HG03280 (cell line): ENCODE data around the gene TSPAN15.
"Not testable (repeated sequence)": the region's sequence is repeated elsewhere in the genome, so short reads cannot be mapped to it uniquely, and the experiment has no call there.

Experiments used
- ATAC-seq: cut with Tn5 transposase; IDR thresholded peaks from one replicate; pipeline ENCODE4 v1.9.1; 2021; ENCODE audit warnings: mild to moderate bottlenecking, moderate library complexity; ENCODE audit not compliant: unreplicated experiment

TSPAN15 gene

DNA sequence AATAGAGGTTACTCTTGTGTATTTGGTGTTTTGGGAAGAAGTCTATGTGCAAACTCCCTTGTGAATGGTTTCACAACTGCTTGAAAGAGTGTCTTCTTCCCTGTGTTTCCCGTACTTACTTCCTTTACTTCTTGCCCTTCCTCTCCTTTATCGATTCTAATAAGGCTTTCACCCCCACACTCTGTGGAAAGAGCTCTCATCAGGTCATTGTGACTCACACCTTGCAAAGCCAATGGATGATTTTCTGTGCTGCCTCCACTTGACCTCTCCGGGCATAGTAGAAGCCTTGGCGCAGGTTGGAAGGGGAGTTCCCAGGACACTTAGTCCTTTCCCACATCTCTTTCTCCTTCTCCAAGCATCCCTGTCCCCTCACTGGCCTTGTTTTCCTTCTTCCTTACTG lies 6.2 kb upstream of the TSPAN15 start:
- no peak for ATAC-seq

GRCh38 chr10:69446229-69446628 lies 5.0 kb upstream of the TSPAN15 start:
- ATAC-seq, result no peak

GRCh38 chr10:69446650-69447151 lies 4.6 kb upstream of the TSPAN15 start:
- ATAC-seq, result no peak

GRCh38 chr10:69449841-69450240 lies 1.4 kb upstream of the TSPAN15 start:
- peak; percentile 61 for ATAC-seq

GRCh38 chr10:69450395-69450794 lies 870 bp upstream of the TSPAN15 start:
- ATAC-seq, result not testable (repeated sequence)

DNA sequence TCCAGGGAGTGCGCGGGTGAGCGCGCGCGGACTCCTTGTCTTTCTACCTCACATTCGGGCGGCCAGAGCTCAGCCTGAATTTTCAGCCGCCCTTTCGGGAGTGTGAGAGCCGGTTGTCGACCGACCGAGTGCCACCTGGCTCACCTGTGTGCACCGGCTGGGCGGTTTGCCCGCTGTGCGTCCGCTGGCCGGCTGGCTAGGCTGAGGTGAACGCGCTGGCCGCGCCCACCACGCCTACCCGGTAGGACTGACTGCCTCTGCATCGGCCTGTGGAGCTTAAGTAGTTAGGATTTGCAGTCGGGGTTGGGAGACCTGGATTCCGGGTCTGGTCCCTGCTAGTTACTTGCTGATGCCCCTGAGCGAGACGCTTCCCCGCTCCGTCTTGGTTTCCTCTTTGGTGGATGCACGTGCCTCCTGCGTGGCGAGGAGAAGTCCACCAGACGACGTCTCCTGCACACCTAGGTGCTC lies 553 bp downstream of the TSPAN15 start:
- ATAC-seq, result no peak

- ATAC-seq, result no peak
Observed at GRCh38 chr10:69452676-69453415, 1.6 kb downstream of the TSPAN15 start.

DNA sequence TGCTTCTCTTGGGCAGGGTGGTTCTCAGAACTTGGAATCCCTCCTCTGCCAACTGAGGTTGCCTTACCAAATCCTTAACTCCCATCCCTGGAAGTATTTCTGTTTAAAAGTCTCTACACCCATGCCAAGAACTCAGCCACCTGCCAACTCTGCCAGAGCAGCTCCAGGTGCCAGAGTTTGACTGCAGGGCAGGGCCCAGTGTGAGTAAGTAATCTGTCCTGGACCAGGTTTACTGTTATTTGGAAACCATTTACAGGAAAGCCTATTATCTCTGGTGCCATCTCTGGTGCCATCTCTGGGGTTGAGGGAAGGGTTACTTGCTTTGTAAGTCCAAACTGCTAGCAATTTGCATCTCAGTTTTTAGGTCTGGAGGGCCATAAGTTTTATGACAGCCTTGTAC lies 2.5 kb downstream of the TSPAN15 start:
- ATAC-seq, result no peak

DNA sequence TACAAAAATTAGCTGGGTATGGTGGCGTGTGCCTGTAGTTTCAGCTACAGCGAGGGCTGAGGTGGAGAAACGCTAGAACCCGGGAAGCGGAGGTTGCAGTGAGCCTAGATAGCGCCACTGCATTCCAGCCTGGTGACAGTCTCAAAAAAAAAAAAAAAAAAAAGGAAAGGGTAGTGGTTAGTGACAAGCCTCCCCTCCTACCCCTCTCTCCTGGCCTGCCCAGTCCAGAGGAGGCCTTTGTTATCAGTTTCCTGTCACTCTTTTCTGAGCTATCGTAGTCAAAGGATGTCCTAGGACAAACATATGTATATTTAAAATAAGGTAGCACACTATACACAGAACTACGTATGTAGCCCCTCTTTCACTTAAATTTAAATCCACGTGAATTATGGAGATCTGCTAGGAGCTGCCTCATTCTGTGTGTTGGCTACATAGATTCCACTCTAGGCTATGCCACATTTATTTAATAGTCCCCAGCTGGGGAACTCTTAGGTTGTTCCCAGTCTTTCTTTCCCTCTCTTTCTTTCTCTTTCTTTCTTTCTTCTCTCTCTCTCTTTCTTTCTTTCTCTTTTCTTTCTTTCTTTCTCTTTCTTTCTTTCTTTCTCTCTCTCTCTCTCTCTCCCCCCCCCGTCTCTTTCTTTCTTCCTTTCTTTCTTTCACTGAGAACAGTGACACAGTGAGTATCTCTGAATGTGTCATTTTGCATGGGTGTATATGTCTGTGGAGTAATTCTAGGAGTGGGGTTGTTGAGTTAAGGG lies 3.9 kb downstream of the TSPAN15 start:
- ATAC-seq, result no peak

DNA sequence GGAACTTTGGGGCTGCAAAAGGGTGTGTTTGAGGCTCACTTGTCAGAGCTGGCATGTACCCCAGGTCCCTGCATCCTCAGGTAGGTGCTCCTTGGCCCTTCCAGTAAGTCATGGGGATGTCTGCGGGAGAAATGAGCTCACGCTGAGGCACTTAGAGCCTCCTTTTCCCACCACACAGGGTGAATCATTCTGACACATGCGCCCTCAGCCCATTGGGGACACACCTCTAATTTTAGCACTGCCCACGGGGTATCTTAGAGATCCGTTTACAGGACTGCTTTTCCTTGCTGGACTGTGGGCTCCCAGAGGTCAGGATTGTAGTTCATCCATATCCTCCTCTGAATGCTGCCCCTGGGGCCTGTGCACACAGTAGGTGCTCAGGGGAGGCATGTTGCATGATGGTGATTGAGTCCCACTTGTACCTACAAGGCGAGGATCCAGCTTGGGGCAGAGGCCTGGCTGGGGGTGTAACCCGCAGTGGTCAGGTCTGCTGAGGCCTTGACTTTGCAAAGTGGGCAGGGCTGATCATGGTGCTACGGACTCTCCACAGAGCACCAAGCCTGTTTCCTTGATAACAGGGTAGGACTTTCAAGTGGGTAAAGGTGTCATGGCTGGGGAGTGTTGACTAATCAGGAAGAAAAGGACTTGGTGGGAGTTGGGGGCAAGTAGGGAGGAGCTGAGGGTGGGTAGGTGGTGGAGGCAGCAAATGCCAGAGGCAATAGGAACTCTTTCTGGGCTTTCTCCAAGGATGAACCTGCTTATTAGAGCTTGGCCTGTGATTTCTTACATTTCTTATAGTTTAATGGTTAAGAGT lies 5.8 kb downstream of the TSPAN15 start:
- ATAC-seq, result no peak

DNA sequence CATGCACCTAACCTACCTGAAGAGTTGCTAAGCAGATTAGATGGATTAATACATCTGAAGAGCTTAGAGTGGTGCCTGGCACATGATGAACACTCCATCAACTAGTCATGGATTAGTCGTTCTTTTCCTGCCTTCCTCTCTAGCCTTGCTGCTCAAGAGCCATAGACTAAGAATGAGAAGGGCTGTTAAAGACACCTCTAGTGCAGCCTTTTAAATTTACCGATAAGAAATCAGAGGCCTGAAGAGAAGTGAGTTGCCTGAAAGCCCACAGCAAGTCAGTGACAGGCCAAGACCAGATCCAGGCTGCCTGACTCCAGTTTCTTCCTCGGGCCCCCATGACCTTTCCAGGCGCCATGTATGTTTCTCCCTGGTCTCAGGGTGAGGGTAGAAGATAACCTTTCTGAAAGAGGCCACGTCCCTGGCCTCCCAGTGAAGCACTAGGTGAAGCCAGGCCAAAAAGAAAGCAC lies 6.5 kb downstream of the TSPAN15 start:
- no peak for ATAC-seq

DNA sequence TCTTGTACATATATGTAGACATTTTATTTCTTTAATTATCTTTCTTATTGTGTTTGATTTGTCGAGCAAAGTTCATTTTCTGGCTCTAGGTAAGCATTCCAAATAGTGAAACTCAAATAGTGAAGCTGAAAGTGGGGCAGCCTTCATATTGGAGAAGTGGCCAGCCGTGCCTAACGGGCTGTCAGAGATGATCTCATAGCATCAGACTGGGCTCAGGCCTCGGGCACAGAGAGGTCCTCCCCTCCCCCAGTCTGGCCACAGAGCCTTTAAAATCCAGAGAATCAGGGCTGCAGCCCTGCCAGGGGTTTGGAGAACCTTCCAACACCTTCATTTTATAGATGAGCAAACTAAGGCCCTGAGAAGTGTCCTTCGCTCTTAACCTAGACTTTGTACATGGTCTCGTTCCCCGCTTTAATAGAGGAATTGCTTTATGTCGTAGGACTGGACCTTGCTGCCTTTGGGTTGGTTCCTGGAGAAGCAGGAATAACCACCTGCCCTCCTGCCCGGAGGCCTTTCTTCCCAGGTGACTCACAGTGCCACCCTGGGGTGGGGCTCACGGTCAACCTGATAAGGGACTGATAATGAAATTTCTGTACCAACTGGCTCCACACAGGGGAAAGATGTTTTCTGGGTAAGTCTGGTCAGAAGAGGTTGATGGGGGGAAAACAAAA lies 7.3 kb downstream of the TSPAN15 start:
- no peak for ATAC-seq

GRCh38 chr10:69459101-69459790 lies 8.0 kb downstream of the TSPAN15 start:
- no peak for ATAC-seq

DNA sequence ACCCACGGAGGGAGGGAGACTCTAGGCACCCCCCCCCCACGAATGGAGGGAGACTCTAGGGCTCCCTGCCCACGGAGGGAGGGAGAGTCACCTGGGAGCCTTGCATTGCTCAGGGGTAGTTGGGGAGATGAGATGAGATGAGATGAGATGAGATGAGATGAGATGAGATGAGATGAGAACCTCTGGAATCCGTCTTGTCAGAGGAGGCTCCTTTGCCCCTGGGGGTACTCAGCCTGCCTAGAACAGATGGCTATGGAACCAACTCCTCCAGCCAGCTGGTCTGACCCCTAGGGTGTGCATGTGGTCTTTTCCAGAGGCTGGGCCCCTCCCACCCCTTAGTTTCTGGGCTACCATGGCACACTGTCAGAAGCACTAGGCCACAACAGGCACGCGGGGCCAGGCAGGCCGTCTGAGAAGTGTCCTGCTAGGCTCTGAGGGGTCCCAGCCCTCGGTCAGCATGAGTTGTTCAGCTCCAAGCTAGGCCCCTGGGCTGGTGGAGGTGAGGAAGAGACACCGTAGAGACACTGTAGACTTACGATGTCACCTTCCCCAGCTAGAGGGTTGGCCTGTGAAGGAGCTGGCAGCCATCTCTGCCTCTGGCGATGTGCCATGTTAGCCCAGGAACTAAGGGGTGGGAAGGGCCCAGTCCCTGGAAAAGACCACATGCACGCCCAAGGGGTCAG lies 8.8 kb downstream of the TSPAN15 start:
- no peak for ATAC-seq

GRCh38 chr10:69460576-69461242 lies 9.4 kb downstream of the TSPAN15 start:
- ATAC-seq, result no peak

GRCh38 chr10:69461243-69462025 lies 10.2 kb downstream of the TSPAN15 start:
- no peak for ATAC-seq

- ATAC-seq, result no peak
Observed at GRCh38 chr10:69463886-69464285, 12.6 kb downstream of the TSPAN15 start.

DNA sequence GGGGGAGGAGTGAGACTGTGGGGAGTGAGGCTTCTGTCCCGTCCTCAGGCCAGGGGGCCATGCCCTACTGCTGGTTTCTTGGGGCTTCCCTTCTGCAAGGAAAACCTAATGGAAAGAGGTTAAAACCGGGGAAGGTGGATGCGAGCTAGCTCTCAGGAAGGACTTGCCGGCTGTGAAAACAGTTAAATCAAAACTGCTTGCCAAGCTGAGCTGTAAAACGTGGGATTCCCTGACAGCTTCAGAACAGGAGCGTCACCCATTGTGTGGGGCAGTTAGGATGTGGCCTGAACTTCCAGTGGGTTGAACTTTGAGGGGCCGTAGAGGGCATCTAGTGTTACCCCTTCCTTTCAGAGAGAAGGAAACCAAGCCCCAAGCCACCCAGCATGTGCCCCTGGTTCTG lies 13.1 kb downstream of the TSPAN15 start:
- no peak for ATAC-seq
